ENCODE measurements around the gene GFI1B.
"Not testable (repeated sequence)": the region's sequence is repeated elsewhere in the genome, so short reads cannot be mapped to it uniquely, and the experiment has no call there.

GFI1B gene

DNA sequence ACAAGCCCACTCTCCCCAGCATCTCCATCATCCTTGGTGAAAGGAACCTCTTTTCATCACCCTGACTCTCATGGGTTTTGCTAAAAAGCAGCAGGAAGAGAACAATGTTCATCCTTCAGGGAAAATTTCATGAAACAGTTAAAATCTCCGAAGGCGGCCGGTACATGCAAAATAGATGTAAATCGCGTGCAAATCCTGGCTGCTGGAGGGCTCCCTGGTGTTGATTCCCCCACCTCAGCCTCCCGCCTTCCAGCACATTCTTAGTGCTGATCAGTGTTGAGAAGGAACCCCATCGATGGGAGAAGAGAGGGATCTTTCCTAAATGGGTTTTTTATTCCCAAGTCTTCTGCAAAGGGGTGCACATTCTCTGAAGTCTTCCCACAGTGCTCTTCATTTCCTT lies 8.7 kb upstream of the GFI1B start:
- DNase-seq (ENCODE audit: low read depth in 2 of 2) = no peak

DNA sequence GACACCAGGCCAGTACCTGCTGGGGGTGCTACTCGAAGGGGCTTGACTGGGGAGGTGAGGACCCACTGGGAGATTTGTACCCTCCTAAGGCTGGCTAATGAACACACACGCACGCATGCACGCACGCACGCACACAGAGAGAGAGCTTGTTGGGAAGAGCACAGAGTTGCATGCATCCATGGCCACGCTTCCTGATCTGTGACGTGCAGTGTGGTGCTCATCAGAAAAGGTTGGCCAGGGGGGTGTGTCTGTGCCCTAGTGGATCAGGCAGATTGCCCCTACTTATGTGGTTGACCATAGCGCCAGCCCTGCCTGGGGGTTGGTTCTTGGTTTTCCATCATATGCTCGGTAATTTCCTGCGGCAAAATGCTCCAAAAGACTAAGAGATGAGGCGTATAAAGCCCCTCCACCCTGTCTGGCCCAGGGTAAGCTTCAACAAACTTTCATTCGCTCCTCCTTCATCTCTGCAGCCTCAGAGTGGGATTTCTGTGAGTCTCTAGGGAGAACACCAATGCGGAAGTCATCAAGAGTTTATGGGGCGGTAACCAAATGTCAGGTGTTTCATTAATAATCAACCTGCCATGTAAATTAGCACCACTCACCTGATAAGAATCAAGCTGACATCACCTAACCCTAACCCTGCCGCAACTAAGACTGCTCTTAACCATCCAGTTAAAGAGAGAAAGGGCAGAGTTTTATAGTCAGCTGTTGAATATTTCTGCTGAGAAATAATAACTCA lies 8.0 kb upstream of the GFI1B start:
- no peak for DNase-seq (ENCODE audit: low read depth in 2 of 2)

DNA sequence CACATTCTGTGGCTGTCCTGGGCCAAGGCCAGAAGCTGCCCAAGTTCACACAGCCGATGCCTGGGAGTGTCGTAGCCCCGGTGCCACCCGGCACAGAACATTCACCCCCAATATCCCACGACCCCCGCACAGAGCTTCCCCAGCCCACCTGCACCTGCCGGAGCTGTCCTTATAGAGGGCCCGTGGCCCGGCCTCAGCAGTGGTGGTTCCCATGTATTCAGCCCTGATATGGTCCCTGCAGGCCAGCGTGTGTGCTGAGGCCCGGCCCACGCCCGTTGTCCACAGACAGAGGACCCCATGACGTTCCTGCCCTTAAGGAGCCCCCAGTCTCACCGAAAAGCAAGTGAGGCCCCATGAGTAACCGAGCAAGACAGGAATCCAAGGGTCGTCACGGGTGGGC lies 5.3 kb upstream of the GFI1B start:
- no peak for DNase-seq (ENCODE audit: low read depth in 2 of 2)

DNA sequence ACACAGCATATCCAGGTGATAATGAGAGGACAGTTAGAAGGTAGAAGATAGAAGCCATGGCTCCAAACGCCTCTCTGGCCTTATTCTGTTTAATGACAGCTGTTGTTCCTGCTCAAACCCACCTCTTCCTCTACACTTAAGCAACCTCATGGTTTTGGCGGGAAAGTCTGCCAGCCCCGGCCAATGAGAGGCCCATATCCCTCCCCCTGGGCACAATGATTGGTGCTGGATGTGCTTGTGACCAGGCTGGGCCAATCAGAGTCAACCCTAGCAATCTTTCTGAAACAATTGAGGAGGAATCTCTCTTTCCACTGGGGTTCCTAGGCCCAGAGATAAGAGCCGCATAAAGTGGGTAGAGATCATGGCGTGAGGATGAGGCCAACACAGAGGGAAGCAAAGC lies 4.8 kb upstream of the GFI1B start:
- DNase-seq (ENCODE audit: low read depth in 2 of 2) = no peak

DNA sequence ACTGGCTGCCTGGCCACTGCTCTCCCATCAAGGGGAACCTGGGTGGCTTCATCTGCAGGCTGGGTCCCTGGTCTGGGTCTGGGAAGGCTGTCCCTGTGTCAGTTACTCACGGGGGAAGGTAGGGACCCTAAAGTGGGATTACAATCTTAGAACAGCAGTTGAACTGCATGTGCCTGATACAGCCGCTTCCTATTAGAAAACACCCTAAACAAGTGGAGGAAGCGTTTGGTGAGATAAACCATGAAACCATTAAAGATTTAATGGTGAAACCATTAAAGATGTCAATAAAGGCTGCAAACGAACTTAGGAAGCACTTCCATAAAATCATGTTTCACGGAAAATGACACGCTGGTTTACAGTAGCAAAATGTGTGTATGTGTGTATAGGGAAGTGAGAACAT lies 2.5 kb upstream of the GFI1B start:
- no peak for DNase-seq (ENCODE audit: low read depth in 2 of 2)

DNA sequence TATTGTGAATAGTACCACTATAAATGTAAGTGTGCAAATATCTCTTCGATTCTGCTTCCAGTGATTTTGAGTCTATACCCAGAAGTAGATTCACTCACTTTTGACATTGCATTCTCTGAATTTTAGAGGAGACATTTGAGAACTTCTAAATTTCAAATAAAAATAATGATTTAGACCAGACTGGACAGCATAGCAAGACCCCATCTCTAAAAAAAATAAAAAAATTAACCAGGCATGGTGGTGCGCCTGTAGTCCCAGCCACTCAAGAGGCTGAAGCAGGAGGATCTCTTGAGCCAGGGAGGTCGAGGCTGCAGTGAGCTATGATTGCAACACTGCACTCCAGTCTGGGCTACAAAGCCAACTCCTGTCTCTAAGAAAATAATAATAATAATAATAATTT lies 1.9 kb upstream of the GFI1B start:
- DNase-seq (ENCODE audit: low read depth in 2 of 2) = no peak

DNA sequence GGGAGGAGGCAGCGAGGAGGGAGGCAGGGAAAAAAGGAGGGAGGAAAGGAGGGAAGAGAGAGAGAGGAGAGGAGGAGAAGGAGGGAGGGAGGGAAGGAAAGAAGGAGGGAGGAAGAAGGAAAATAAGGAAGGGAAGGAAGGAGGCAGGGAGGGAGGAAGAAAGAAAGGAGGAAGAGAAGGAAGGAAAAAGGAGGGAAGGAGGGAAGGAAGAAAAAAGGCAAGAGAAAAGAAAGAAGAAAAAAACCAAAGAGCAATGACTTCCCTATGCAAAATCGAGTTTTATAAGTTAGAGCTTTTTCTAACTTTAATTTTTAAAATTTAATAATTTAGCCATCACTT lies 413 bp upstream of the GFI1B start:
- no peak for DNase-seq (ENCODE audit: low read depth in 2 of 2)

DNA sequence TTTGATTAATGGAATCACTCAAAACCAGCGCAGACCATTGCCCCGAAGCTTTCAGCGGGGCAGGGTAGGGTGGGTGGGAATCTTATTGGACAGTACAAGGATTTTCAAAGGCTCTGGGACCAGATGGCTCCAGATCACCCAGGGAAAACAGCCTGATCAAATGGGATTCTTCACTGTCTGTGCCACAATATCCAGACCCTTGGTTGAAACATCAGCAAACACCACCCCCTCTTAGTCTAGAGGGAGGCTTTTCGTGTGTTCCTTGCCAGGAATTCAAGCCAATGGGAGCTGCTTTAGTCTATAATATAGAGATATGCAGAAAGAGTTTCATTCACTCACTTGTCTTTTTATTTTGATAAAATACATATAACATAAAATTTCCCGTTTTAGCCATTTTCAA lies 1.7 kb downstream of the GFI1B start:
- no peak for DNase-seq (ENCODE audit: low read depth in 2 of 2)

DNA sequence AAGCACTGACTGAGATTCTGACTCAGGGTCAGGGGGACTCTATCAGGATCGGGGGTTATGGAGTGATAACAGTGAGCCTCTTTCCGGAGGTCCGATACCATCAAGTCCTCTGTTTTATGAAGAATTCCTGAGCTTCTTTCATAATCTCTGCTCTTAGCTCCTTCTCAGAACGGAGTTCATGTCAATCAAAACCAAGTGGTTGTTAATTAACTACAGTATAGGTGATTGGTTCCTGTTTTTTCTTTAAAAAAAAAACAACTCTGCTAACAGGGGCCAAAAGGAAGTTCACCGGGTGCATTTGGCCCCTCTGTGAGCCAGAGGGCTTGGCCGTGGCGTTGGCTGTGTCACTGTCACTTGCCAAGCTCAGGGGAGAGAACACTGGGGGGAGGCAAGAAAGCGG lies 4.0 kb downstream of the GFI1B start:
- DNase-seq (ENCODE audit: low read depth in 2 of 2) = no peak

DNA sequence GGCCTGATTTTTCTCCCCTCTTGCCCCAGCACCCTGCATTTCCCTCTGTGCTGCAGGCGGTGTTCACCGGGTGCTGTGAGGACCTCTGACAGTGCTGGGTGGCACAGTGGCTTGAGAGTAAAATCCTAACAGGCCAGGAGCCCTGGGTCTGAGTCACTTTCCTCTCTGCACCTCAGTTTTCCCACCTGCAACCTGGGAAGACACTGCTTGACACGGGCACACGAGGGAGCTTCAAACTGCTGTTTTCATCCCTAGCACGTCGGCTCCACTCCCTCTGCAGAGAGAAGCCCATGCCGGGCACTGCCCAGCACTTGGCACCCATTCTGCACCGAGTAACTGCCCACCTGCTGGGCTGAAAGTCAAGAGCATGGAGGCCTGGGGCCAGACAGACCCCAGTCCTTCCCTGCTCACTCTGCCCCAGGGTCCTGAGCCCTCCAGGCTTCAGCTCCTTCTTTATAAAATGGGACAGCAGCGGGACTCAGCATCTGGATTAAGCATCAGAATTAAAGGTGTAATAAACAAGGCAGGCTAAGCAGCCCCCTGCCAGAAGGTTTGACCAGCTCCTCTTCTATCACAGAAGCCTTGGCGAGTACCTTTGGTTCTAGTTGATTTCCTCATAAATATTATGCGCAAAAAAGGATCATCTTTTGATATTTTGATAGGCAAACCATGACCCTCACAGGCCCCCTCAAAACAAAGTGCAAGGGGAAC lies 5.2 kb downstream of the GFI1B start:
- DNase-seq (ENCODE audit: low read depth in 2 of 2) = no peak

DNA sequence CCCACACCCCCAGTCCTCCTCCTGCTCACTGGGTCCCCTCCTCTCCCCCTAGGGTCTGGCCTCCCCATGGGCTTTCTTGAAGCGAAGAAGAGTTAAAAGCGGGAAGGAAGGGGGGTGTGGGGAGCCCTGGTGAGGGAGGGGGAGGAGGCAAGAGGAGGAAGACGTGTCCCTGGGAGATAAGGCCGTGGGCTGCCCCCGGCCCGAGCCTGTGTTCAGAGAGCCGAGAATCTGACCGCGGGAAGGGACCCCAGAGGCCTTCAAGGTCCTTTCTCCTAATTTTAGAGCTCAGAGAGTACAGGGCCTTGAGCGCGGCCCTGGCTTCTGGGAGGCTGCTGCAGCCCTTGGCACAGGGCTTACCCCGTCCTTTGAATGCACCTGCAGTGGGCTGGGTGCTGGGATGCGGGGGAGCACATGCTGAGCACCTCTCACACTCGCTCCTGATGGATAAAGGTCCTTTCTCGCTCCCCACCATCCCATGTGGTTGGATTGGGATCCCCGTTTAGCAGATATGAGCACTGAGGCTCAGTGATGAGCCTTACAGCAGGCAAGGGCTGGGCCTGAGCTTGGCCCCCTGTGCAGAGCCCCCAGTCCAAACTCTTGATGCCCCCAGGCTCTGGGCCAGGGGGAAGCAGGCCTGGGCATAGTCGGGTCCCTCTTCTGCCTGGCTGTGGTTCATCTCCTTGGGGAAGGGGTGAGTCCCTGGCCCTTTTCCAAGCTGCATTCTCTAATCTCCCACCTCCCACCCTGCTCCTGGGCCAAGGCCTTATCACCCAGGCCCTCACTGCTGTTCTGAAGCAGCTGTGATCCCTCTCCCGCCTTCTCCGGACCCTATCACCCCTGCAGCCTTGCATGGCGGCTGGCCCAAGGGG lies 5.9 kb downstream of the GFI1B start:
- DNase-seq (ENCODE audit: low read depth in 2 of 2) = no peak

DNA sequence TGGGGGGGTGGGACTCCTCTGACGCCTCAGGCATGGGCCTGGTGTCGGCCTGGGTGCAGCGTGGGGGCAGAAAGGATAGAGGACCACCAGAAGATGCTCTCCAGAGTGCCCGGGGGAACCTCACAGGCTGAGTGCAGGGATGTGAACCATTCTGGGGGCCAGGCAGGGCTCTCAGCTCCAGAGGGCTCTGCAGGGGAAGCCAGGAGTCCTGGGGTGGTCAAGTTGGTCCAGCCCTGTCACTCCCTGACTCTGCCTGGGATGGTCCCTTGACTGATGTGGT lies 6.5 kb downstream of the GFI1B start:
- DNase-seq (ENCODE audit: low read depth in 2 of 2) = no peak

DNA sequence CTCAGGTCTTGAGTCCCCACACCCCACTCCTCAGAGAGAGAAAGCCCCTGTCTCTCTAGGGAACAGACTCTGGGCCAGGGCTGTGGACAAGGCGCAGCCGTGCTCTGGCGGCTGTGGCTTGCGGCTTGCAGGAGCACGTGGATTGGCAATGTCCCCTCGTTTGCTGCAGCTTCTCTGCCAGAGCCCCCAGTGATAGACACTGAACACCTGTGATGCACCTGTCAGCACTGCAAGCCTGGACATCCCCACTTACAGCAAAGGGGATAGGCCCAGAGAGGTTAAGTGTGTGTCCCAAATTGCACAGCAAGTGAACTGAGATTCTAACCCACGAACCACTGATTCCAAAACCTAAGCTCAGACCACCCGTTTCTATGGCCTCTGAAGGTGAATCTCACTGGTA lies 7.0 kb downstream of the GFI1B start:
- no peak for DNase-seq (ENCODE audit: low read depth in 2 of 2)

DNA sequence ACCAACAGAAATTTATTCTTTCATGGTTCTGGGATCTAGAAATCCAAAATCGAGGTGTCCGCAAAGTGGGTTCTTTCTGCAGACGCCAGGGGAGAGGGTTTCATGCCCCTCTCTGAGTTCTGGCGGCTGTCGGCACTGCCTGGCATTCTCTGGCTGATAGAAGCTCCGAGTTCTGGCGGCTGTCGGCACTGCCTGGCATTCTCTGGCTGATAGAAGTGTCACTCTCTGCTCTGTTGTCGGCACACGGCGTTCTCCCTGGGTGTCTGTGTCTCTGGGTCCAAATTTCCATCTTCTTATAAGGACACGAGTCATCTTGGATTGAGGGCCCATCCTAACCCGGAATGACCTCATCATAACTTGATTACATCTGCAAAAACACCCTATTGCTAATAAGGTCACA lies 7.6 kb downstream of the GFI1B start:
- no peak for DNase-seq (ENCODE audit: low read depth in 2 of 2)

DNA sequence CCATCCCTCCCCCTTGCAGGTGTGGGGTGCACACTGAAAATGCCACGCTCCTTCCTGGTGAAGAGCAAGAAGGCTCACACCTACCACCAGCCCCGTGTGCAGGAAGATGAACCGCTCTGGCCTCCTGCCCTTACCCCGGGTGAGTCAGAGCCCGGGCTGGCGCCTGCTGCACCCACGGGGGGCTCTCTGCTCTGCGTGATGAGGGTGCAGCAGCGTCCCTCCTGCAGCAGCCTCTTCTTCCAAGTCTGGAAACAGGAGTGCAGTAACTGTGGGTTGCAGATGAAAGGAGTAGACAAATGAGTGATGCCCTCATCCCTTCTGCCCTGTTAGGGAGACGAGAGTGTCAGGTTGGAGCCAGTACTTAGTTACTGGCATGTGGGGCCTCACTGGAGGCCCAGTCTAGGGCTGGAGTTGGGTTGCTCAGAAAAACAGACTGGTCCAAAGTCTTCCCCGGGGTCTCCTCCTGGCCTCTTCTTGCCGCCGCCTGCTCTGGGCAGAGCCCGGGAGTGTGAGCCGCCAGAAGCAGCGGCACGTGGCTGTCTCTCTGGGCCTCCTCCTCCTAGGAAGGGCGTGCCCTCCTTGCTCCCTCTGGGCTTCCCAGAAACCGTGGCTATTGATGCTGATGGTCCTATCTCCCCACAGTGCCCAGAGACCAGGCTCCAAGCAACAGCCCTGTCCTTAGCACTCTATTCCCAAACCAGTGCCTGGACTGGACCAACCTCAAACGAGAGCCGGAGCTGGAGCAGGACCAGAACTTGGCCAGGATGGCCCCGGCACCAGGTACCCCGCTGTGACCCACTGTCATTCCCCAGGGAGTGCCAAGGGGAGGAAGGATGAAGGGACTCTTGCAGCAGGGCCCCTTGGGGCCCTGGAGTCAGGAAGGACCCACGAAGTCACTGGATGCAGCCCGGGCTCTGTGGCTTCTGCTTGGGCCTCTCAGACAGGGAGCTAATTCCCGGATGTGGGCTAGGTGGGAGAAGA lies 8.4 kb downstream of the GFI1B start:
- DNase-seq (ENCODE audit: low read depth in 2 of 2) = no peak

DNA sequence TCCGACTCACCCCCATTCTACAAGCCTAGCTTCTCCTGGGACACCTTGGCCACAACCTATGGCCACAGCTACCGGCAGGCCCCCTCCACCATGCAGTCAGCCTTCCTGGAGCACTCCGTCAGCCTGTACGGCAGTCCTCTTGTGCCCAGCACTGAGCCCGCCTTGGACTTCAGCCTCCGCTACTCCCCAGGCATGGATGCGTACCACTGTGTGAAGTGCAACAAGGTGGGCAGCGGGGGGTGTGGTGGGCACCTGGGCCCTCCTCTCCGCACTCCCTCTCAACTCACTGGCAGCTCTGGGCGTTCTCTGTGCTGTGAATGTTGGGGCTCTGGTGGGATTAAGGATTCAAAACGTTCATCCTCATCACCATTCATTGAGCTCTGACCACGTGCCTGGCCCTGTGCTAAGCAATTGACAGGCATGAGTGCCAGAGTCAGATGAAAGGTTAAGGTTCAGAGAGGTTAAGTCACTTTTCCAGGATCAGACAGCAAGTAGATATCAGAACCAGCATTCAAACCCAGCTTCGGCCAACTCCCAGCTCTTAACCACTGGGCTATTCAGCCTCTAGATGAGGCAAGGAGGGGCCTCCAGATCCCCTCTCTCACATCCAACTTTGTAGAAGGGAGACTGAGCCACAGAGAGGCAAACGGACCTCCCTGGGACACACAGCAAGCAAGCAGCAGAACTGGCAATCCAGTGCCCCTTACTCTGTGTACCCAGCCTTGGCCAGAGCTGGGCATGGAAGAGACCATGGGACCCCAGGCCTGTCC lies 9.9 kb downstream of the GFI1B start:
- no peak for DNase-seq (ENCODE audit: low read depth in 2 of 2)

DNA sequence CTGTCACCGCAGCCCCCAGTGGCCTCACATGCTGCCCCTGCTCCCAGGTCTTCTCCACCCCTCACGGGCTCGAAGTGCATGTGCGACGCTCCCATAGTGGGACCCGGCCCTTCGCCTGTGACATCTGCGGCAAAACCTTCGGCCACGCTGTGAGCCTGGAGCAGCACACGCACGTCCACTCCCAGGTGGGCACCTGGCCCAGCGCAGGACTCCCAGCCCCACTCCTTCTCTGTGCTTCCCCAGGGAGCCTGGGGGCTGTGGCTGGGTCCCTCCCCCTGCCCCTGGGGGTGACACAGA lies 10.5 kb downstream of the GFI1B start:
- no peak for DNase-seq (ENCODE audit: low read depth in 2 of 2)

DNA sequence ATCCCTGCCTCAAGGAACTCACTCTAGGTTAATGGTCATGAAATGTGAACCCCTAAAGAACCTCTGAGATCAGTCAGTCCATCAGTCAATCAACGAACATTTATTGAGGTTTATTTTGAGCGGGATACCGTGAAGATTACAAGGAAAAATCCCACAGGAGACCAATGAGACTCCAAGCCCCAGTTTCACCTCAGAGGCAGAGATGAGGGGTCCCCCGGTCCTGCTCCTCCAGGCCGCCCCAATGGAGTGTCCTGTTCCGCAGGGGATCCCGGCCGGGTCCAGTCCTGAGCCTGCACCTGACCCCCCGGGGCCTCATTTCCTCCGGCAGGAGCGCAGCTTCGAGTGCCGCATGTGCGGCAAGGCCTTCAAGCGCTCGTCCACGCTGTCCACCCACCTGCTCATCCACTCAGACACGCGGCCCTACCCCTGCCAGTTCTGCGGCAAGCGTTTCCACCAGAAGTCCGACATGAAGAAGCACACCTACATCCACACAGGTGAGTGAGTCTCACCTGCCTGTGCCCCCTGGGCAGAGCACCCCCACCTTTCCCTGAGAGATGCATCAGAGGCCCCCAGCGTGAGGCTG lies 11.0 kb downstream of the GFI1B start:
- no peak for DNase-seq (ENCODE audit: low read depth in 2 of 2)

DNA sequence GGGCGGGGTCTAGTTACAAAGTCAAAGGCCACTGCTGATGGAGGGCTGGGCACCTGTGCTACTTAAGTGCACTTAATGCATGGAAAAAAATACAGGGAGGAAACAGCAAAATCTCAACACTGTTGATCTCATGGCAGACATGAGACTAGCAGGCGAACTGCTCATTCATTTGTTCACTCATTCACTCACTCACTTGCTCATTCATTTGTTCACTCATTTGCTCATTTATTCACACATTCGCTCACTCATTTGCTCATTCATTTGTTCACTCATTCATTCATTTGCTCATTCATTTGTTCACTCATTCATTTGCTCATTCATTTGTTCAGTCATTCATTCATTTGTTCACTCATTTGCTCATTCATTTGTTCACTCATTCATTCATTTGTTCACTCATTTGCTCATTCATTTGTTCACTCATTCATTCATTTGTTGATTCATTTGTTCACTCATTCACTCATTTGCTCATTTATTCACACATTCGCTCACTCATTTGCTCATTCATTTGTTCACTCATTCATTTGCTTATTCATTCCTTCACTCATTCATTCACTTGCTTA lies 11.6 kb downstream of the GFI1B start:
- not testable (repeated sequence) for DNase-seq (ENCODE audit: low read depth in 2 of 2)

DNA sequence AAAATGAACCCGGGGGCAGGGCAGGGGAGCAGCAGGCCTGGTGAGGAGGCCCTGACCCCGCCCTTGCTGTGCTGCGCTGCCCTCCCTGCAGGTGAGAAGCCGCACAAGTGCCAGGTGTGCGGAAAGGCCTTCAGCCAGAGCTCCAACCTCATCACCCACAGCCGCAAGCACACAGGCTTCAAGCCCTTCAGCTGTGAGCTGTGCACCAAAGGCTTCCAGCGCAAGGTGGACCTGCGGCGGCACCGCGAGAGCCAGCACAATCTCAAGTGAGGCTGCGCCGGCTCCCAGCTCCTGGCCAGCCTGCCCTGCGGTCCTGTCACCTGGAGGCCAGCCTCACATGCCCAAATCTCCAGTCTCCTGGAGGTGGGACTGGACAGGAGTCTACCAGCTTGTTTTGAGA lies 12.3 kb downstream of the GFI1B start:
- DNase-seq (ENCODE audit: low read depth in 2 of 2) = no peak

All from fibroblast of skin of left quadriceps (primary cell).